ENCODE data around the gene HMGCS1. TPM values are rescaled to one million over a fixed set of nuclear protein-coding genes. Genes with fewer than 3 reads are reported as not detected.
A peak's percentile ranks its signal among the peaks of the same experiment; 100 is the strongest.

The HMGCS1 gene
- total and polyA plus RNA-seq, 2 of the 4 experiments (the other 2 are of a cell fraction): 27.5 to 30.6 TPM

DNA sequence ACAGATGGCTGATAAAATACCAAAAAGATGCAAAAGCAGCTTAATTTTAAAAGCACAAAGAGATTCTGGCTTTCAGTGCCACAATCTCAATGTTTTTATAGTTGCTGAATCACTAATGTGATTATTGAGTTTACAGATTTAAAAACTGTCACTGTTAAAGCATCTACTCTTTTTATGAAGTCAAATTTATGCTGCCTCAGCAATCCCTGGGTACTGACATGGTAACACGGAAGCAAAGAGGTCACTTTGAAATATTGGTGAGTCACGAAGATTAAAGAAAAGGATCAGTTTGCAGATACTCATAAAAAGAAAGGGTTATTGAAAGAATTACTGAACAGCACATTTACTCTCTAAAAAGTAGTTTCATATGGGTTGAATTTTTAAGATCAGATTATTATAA lies 39.7 kb upstream of the HMGCS1 start:
- peak; percentile 91 for TF ChIP-seq MAFK (IDR thresholded peaks at IDR 0.05; ENCODE audit: low read depth, low read length)
- no peak for TF ChIP-seq FOS (IDR thresholded peaks at IDR 0.05; ENCODE audit: low read depth, low read length)
- H4K91ac ChIP-seq (ENCODE audit: insufficient read depth, low read depth, low read length): no peak overlapping the region
- intact Hi-C loops (cut with micrococcal nuclease) (no loop called here), dilution Hi-C loops (cut with HindIII; ENCODE audit: low sequenced_read_pairs, unreplicated experiment) (no loop called here), in situ Hi-C loops (cut with MboI; ENCODE audit: low sequenced_read_pairs) (no loop called here)
- no peak overlapping the region for H2AK5ac ChIP-seq (ENCODE audit: low read depth, low read length)
- ChIA-PET POLR2A (ENCODE audit: unreplicated experiment) (no interaction called here), CTCF (interaction anchor here (0.6 kb wide), 1 partner anchor 1008 kb away, joined by 3 read pairs; no protein-coding TSS in a partner anchor)
- no peaks in the 10 kb centered on the region for H4K20me1 ChIP-seq (ENCODE audit: insufficient read depth, low read length)
- no peaks in the 10 kb centered on the region; the same call in 1 of the 2 replicates for H3K27me3 ChIP-seq (ENCODE audit: control insufficient read depth, insufficient read depth, low read length)
- H3K36me3 ChIP-seq (ENCODE audit: control insufficient read depth, insufficient read depth, low read length): no peaks in the 10 kb centered on the region
- no peaks in the 10 kb centered on the region for H3K4me1 ChIP-seq (ENCODE audit: control insufficient read depth, insufficient read depth, low read length)
- no peaks in the 10 kb centered on the region for H3K9me1 ChIP-seq (ENCODE audit: insufficient read depth, low read length)
- H3K14ac ChIP-seq (replicated peaks; ENCODE audit: low read depth, low read length): no peak overlapping the region
- no peak overlapping the region for H2AK9ac ChIP-seq (replicated peaks; ENCODE audit: low read depth, low read length, poor library complexity)
- ATAC-seq (ENCODE audit: low read depth) (no peak), DNase-seq (no peak)
- no CpG with 5 or more reads among the region's 2 CpGs for WGBS, 2 experiments (ENCODE audit: extremely low coverage in 2 of 2, insufficient read length in 1 of 2)
- BruUV-seq (replicated peaks): no TSS peak
- no peak overlapping the region for H4K5ac ChIP-seq (ENCODE audit: low read depth, low read length)
- no peak overlapping the region for H3K23ac ChIP-seq (ENCODE audit: low read depth, low read length)
- no peak overlapping the region for H3K27ac ChIP-seq (ENCODE audit: insufficient read depth, low read length)
- H2BK15ac ChIP-seq (ENCODE audit: low read depth, low read length): no peak overlapping the region
- no peak overlapping the region for H4K8ac ChIP-seq (ENCODE audit: low read depth in 2 of 2, low read length in 2 of 2)
- H3K4me2 ChIP-seq (ENCODE audit: low read depth, low read length): no peak overlapping the region
- H2BK120ac ChIP-seq (ENCODE audit: low read depth, low read length): no peak overlapping the region
- H2AFZ ChIP-seq (replicated peaks; ENCODE audit: low read length, poor library complexity): no peak overlapping the region
- H3K56ac ChIP-seq (ENCODE audit: extremely low read depth, insufficient read depth, low read length): no peak overlapping the region
- no peak overlapping the region for H2BK5ac ChIP-seq (ENCODE audit: low read depth, low read length, poor library complexity, severe bottlenecking)
- H3K4me3 ChIP-seq (ENCODE audit: insufficient read depth, low read depth, low read length): no peak overlapping the region
- H3K18ac ChIP-seq (ENCODE audit: low read depth, low read length): no peak overlapping the region
- H3K4ac ChIP-seq (ENCODE audit: low read depth, low read length): no peak overlapping the region
- H2BK20ac ChIP-seq (ENCODE audit: low read depth, low read length): no peak overlapping the region
- H3K79me1 ChIP-seq (ENCODE audit: low read depth in 1 of 2, low read length in 2 of 2): no peaks in the 10 kb centered on the region
- H3K9ac ChIP-seq (ENCODE audit: low read depth, low read length): no peak overlapping the region
- no peaks in the 10 kb centered on the region for H3K9me3 ChIP-seq (ENCODE audit: control insufficient read depth, insufficient read depth, low read length)
